Putamen (tissue), 1 donor: ENCODE measurements around the gene LRBA.

Source experiments
- DNase-seq: peaks from one replicate; pipeline ENCODE4 v3.0.0-alpha.2; 2016; ENCODE audit warnings: low spot score

LRBA gene

DNA sequence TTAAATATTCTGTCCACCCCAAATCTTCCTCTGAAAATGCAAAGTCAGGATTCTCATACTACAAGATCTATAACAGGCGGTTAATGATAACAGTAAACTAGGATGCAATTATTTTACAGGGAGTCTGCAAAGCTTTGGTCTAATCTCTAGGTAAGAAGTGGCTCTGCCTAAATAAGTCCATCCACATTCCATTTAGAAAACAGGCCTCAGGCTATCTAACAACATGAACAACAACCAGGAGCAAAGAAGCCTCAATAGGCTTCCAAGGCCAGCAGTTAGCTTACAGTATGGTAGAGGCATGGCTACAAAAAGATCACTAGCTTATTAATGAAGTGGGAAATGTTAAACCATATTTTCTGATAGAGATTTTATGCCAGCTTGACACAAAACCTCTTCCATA lies 426.8 kb downstream of the LRBA start:
- no peak for DNase-seq

DNA sequence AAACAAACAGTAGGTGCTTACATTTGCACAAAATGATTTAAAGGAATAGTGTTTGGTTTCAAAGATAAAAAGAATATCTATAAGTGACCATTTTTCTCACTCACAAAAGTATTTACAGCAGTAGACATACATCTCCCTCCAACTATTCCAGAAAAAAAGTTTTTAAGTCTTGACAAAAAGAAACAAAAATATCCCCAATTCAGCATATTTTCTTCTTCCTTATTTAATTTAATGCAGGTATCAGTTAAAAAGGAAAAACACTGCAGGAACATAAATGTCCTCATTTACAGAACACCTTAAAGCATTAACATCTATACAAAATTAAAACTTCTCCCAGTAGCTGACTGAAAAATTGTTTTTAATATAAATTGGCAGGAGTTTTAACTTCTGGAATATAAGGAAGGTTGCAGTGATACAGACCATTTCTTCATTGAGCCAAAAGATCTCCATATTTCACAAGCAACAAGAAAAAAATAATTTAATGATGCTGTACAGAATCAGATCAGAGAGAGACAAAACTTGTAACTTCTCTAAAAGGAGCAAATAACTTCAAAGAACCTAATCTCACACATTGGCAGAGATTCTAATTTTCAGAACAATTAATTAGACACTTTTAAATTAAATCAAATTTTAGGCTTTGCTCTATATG lies 428.8 kb downstream of the LRBA start:
- DNase-seq: no peak

- DNase-seq: no peak
Observed at GRCh38 chr4:150585611-150586010, 429.5 kb downstream of the LRBA start.

DNA sequence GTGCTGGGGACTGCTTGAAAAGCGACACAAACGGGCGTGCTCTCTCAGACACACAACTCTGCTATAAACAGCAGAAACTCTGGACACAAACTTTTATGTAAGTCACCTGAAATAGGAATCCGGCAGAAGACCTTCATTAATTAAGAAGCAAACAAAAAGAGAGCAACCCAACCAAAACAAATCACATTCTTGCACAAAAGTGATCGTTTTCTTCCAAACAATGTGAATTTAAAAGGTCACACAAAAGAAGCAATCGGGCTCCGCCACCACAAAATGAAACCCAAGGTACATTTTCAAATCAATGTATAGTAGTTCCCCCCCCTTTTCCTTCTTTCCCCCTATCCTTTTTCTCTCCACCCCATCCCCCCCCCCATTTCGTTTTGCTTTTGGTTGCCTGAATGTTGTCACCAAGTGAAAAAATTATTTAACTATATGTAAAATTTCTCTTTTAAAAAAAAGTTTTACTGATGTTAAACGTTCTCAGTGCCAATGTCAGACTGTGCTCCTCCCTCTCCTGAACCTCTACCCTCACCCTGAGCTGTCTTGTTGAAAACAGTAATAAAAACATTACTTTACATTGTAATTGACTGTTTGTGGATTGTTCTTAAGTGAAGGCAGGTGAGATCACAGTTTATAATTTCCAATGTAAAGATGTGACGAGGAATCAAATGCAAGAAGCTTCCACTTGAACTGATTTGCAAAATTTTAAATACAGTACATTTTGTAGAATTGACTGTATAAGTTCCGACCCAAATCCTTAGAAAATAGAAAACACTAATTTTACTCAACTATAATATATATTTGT lies 430.8 kb downstream of the LRBA start:
- DNase-seq: no peak

DNA sequence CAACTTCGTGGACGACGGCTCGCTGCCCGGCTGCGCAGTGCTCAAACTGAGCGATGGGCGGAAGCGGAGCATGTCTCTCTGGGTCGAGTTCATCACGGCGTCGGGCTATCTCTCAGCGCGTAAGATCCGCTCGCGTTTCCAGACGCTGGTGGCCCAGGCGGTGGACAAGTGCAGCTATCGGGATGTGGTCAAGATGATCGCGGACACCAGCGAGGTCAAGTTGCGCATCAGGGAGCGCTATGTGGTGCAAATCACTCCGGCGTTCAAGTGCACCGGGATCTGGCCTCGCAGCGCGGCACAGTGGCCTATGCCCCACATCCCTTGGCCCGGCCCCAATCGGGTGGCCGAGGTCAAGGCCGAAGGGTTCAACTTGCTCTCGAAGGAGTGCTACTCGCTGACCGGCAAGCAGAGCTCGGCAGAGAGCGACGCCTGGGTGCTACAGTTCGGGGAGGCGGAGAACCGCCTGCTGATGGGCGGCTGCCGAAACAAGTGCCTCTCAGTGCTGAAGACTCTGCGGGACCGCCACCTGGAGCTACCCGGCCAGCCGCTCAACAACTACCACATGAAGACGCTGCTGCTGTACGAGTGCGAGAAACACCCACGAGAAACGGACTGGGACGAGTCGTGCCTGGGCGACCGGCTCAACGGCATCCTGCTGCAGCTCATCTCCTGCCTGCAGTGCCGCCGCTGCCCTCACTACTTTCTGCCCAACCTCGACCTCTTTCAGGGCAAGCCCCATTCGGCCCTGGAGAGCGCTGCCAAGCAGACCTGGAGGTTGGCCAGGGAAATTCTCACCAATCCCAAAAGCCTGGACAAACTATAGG lies 431.6 kb downstream of the LRBA start:
- DNase-seq: no peak

GRCh38 chr4:150582873-150583286 lies 432.2 kb downstream of the LRBA start:
- DNase-seq: no peak

DNA sequence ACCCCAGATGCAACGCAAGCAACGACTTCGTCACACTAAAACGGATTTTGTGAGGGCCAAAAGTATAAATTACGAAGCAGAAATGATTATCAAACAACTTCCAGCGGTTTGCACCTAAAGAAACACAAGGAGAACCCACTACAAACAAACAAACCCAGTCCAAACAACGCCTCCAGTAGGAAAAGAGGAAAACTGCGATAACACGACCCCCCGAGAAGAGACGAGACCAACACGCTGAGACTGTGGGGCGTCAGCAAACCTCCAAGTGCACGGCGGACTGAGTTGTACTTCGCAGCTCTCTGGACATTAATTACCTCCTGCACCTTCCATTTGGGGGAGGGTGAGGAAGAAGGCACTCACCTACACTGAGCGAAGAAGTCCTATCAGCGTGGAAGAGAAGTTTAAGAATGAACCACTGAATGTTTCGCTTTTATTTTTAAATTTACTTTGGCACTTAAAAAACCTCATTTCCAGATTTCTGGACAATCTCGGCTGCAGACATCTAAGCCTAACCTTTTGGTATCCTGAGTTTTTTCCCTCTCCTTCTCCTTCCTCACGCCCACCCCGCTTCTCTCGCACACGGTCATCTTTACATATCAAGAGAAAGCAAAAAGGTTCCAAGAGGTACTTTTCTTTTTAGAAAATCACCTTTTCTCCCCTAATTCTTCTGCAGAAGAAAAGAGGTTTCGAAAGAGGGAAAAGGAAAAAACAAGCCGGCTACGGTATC lies 432.8 kb downstream of the LRBA start, which contains the start of gene MAB21L2:
TSS of gene MAB21L2 (plus strand) at position 6 of the 727 bp plus-strand sequence. CDS start 879 bp downstream, outside the sequence.
- DNase-seq: no peak

DNA sequence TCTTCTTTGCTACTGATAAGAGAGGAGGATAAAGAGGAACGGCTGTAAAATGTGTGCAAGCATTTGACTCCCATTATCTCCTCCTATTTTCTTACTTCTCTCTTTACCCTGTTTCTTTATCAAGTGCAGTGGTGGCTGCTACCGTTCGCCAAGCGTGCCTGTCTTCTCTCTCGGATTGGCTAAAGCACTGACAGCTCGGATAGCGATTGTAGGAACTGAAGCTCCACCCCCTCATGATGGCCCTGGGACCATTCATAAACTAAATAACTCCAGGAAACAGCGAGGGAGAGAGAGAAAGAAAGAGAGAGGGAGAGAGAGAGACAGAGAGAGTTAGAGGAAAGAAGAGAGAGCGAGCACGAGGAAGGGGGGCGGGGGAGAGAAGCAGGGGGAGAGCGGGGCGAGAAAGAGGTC lies 433.4 kb downstream of the LRBA start:
- DNase-seq: no peak

- no peak for DNase-seq
Observed at GRCh38 chr4:150581056-150581605, 434.0 kb downstream of the LRBA start.

- DNase-seq: no peak
Observed at GRCh38 chr4:150580306-150580705, 434.8 kb downstream of the LRBA start.

GRCh38 chr4:150579551-150580234 lies 435.4 kb downstream of the LRBA start:
- no peak for DNase-seq

GRCh38 chr4:150578745-150579501 lies 436.2 kb downstream of the LRBA start:
- no peak for DNase-seq

- no peak for DNase-seq
Observed at GRCh38 chr4:150577796-150578195, 437.3 kb downstream of the LRBA start.

GRCh38 chr4:150574678-150575077 lies 440.4 kb downstream of the LRBA start:
- no peak for DNase-seq

GRCh38 chr4:150573534-150573933 lies 441.6 kb downstream of the LRBA start:
- no peak for DNase-seq

DNA sequence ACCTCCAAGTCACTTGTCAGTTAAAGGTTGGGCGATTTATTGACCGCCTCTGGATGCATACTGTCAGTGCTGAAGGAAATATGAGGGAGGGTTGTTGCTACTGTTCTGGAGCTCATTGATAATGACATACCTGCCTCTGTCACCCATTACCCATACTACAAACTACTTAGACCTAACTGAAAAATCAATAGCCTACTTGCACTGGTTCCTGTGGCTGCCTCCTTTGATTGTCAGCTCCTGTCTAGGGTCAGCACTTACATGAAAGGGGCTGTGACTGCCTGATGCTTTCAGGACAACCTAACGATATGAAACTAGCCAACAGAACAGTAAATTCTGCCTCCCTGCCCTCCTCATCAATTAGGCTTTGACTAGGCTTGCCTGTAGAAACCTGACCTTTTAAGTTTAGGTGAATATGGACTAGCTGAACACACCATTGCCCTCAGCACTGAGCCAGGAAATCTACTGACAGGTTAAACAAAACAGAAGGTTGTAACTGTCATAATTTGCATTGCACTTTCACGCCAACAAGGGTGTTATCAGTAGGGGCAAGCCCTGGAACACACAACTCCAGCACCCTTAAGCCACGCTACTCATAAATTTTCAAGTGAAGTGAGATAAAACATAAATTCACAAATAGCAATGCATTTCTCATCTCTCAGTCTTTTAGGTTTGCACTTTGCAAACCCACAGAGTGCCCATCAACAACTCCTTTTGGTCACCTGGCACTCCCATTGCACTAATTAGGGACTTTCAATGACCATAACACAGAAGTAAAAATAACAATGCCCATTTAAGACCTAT lies 442.2 kb downstream of the LRBA start:
- no peak for DNase-seq

GRCh38 chr4:150570862-150571261 lies 444.2 kb downstream of the LRBA start:
- no peak for DNase-seq

DNA sequence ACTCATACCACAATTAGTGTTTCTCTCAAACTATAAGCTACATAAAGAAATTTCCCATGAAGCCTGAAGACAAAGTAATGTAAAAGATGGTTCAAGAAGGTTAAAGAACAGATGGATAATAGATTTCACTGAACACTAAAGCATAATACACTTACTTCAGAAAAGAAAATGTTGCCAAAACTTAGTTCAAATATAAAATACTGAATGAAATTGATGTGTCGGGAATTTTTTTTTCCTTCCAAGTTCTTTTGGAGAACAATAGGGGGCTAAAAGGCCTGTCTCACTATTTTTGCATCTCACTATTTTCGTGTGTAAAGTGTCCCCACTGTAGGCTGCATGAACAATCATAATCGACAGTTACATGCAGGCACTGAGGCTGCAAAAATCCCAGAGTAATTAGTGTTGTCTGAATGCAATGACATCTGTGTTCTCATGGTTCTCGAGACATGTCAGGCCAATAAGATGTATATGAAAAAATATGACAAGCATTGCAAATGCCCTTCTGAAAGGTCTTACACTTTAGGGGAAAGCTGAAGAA lies 445.0 kb downstream of the LRBA start:
- no peak for DNase-seq

GRCh38 chr4:150569384-150569987 lies 445.6 kb downstream of the LRBA start:
- DNase-seq: no peak
